Gastrocnemius medialis (tissue), 4 donors: Measurements from ENCODE around the gene APEX2. TPM values are rescaled to one million over a fixed set of nuclear protein-coding genes. Genes with fewer than 3 reads are reported as not detected.

ENCODE experiments used
- ATAC-seq, 2 donors: fragments of 150-250 bp; one replicate each; pipeline ENCODE4 v1.9.1; 2016
- DNase-seq, 2 donors: peaks; one replicate each; pipeline ENCODE4 v3.0.0-alpha.2; 2019
- H3K27ac ChIP-seq, 4 donors: fragments of 200-600 bp; sonication (generic); 1 replicate in 1 of 4; 2 replicates in 3 of 4; pipeline ENCODE4 v1.5.1; 2016 to 2018; ENCODE audit warnings: mild to moderate bottlenecking in 2 of 4, moderate library complexity in 1 of 4
- H3K27me3 ChIP-seq, 3 donors: fragments of 200-600 bp; sonication (generic) in 2 of 3; 1 replicate in 1 of 3; 2 replicates in 2 of 3; pipeline versions ENCODE4 v1.5.1 to v1.6.0; 2016 to 2019; ENCODE audit warnings: mild to moderate bottlenecking in 1 of 3, moderate library complexity in 1 of 3
- H3K36me3 ChIP-seq, 2 donors: fragments of 200-600 bp; sonication (generic) in 1 of 2; one replicate each; pipeline ENCODE4 v1.5.1; 2017 to 2018
- H3K4me1 ChIP-seq, 2 donors: fragments of 200-600 bp; sonication (generic) in 1 of 2; one replicate each; pipeline ENCODE4 v1.5.1; 2016 to 2017; ENCODE audit warnings: mild to moderate bottlenecking in 2 of 2
- H3K4me3 ChIP-seq, 4 donors: fragments of 200-600 bp; sonication (generic) in 3 of 4; 1 replicate in 1 of 4; 2 replicates in 3 of 4; pipeline ENCODE4 v1.5.1; 2016 to 2019; ENCODE audit warnings: mild to moderate bottlenecking in 2 of 4
- H3K9me3 ChIP-seq, 3 donors: fragments of 200-600 bp; sonication (generic) in 2 of 3; 1 replicate in 1 of 3; 2 replicates in 2 of 3; pipeline ENCODE4 v1.5.1; 2016 to 2019
- CTCF ChIP-seq, 5 experiments: fragments of 450-650 bp in 3 of 5; fragments of 200-600 bp in 2 of 5; sonication (generic) in 2 of 5; IDR thresholded peaks in 4 of 5; conservative IDR thresholded peaks in 1 of 5; 1 replicate in 4 of 5; 2 replicates in 1 of 5; pipeline ENCODE4 v1.5.1; 2016 to 2019; ENCODE audit warnings: antibody characterized with exemption in 5 of 5, mild to moderate bottlenecking in 3 of 5, moderate library complexity in 3 of 5
- POLR2A ChIP-seq, 2 donors: fragments of 450-650 bp; IDR thresholded peaks; one replicate each; pipeline ENCODE4 v1.6.1; 2017; ENCODE audit warnings: antibody characterized with exemption in 2 of 2, mild to moderate bottlenecking in 2 of 2, moderate library complexity in 2 of 2
- in situ Hi-C, 4 donors: fragments of 200-750 bp; cut with MboI; loops; one replicate each; pipeline versions ENCODE4 v1.15.0 to v1.8.0; 2017; ENCODE audit warnings: low sequenced_read_pairs in 4 of 4
- intact Hi-C: fragments of 100-400 bp; cut with DNase I; formaldehyde crosslinking; loops from one replicate; pipeline ENCODE4 v1.15.1; 2023; ENCODE audit warnings: low total_unique reads
- total RNA-seq, 4 donors: library from RNA; depleted of rRNA; stranded (reverse); fragments of >200 nt; gene quantifications; one replicate each; pipeline versions ENCODE4 v1.1.0 to v1.2.3, GENCODE V29; 2016

Gene APEX2
- total RNA-seq, 4 donors from 2014 or later = 8.3 to 17.2 (median 8.8) TPM

- in situ Hi-C loops (loop anchor here in 1 of 4 donors (25.0 kb wide), 1 partner anchor 367 kb away; no protein-coding TSS in a partner anchor), intact Hi-C loops (loop anchor here (5.0 kb wide), 3 partner anchors 257 to 713 kb away; partner anchors contain the start of genes GNL3L and RRAGB)
- Histone ChIP-seq H3K36me3 (peaks cover 0 to 14% of the 10 kb centered on the region in 2 donors), H3K27me3 (no peaks in the 10 kb centered on the region), H3K27ac (no peak overlapping the region), H3K9me3 (no peaks in the 10 kb centered on the region), H3K4me3 (no peak overlapping the region), H3K4me1 (peaks cover 4 to 6% of the 10 kb centered on the region in 2 donors)
- ATAC-seq (no peak), DNase-seq (no peak)
- TF ChIP-seq CTCF (IDR thresholded peaks at IDR 0.05 in 4 of 5, conservative IDR thresholded peaks at IDR 0.05 in 1 of 5) (no peak), POLR2A (IDR thresholded peaks at IDR 0.05) (no peak)
Measured at GRCh38 chrX:55004231-55004630, 4.1 kb downstream of the APEX2 start.

GRCh38 chrX:55005256-55005655 is 5.1 kb downstream of the APEX2 start:
- Histone ChIP-seq H3K9me3 (no peaks in the 10 kb centered on the region), H3K27ac (no peak overlapping the region), H3K4me1 (peaks cover 4 to 5% of the 10 kb centered on the region in 2 donors), H3K36me3 (peaks cover 0 to 14% of the 10 kb centered on the region in 2 donors), H3K4me3 (no peak overlapping the region), H3K27me3 (no peaks in the 10 kb centered on the region)
- intact Hi-C loops = no loop called here
- TF ChIP-seq CTCF (IDR thresholded peaks at IDR 0.05 in 4 of 5, conservative IDR thresholded peaks at IDR 0.05 in 1 of 5) (no peak), POLR2A (IDR thresholded peaks at IDR 0.05) (no peak)
- DNase-seq (no peak), ATAC-seq (no peak)
- in situ Hi-C loops = loop anchor here in 1 of 4 donors (25.0 kb wide), 1 partner anchor 368 kb away; no protein-coding TSS in a partner anchor

- intact Hi-C loops (no loop called here), in situ Hi-C loops (loop anchor here in 1 of 4 donors (25.0 kb wide), 1 partner anchor 370 kb away; no protein-coding TSS in a partner anchor)
- no peaks in the 10 kb centered on the region for H3K27me3 ChIP-seq
Measured at GRCh38 chrX:55006827-55007621, 6.9 kb downstream of the APEX2 start.

GRCh38 chrX:55007656-55008055 is 7.5 kb downstream of the APEX2 start:
- in situ Hi-C loops = loop anchor here in 1 of 4 donors (25.0 kb wide), 1 partner anchor 370 kb away; no protein-coding TSS in a partner anchor
- H3K27me3 ChIP-seq = no peaks in the 10 kb centered on the region
- H3K4me3 ChIP-seq = no peak overlapping the region
- H3K4me1 ChIP-seq = peaks cover 0 to 5% of the 10 kb centered on the region in 2 donors
- intact Hi-C loops = no loop called here
- ATAC-seq = peak in 1 of 2 donors; percentile 63
- H3K27ac ChIP-seq = peak overlapping the region in 3 of 4 donors; percentile 71 to 75 (median 74)
- peaks cover 0 to 14% of the 10 kb centered on the region in 2 donors for H3K36me3 ChIP-seq
- TF ChIP-seq POLR2A (IDR thresholded peaks at IDR 0.05) = no peak
- no peak for TF ChIP-seq CTCF (IDR thresholded peaks at IDR 0.05 in 4 of 5, conservative IDR thresholded peaks at IDR 0.05 in 1 of 5)
- peak in 1 of 2 donors; percentile 37 for DNase-seq
- no peaks in the 10 kb centered on the region for H3K9me3 ChIP-seq

More at GRCh38 chrX:55006827-55007621, 6.9 kb downstream of the APEX2 start:
- Histone ChIP-seq H3K4me3 (no peak overlapping the region), H3K4me1 (peaks cover 0 to 5% of the 10 kb centered on the region in 2 donors), H3K36me3 (peaks cover 0 to 14% of the 10 kb centered on the region in 2 donors), H3K27ac (peak overlapping the region in 2 of 4 donors; percentile 71 to 74), H3K9me3 (no peaks in the 10 kb centered on the region)
- no peak for ATAC-seq
- TF ChIP-seq CTCF (IDR thresholded peaks at IDR 0.05 in 4 of 5, conservative IDR thresholded peaks at IDR 0.05 in 1 of 5) (no peak), POLR2A (IDR thresholded peaks at IDR 0.05) (no peak)
- no peak for DNase-seq
